NB4 (cell line): ENCODE measurements around the gene PIP5K1B.

ENCODE experiments used
- DNase-seq: peaks from one replicate; pipeline ENCODE4 v3.0.0; 2010; ENCODE audit warnings: low read depth
- H3K4me3 ChIP-seq: one replicate; pipeline ENCODE4 v1.5.1; 2011; ENCODE audit warnings: mild to moderate bottlenecking, low read depth, low read length, moderate library complexity
- CTCF ChIP-seq: IDR thresholded peaks from one replicate; pipeline ENCODE4 v1.5.1; 2012; ENCODE audit warnings: low read depth, low read length
- MAX ChIP-seq: IDR thresholded peaks from 2 replicates; pipeline ENCODE4 v1.6.1; 2011; ENCODE audit warnings: low read depth, low read length
- MYC ChIP-seq: IDR thresholded peaks from 2 replicates; pipeline ENCODE4 v1.6.1; 2011; ENCODE audit warnings: low read depth, low read length
- POLR2A ChIP-seq: IDR thresholded peaks from 2 replicates; pipeline ENCODE4 v1.6.1; 2011; ENCODE audit warnings: mild to moderate bottlenecking; ENCODE audit not compliant: insufficient read length; ENCODE audit errors: extremely low read depth

The PIP5K1B gene

GRCh38 chr9:68672625-68673024, 32.4 kb upstream of the PIP5K1B start:
- no peak for TF ChIP-seq MAX
- H3K4me3 ChIP-seq: no peak overlapping the region
- DNase-seq: no peak

- H3K4me3 ChIP-seq: no peak overlapping the region
- TF ChIP-seq MAX (no peak), CTCF (peak; percentile 3)
- DNase-seq: peak; percentile 2
These were observed 26.6 kb upstream of the PIP5K1B start for GRCh38 chr9:68678430-68678829.

- H3K4me3 ChIP-seq: no peak overlapping the region
- no peak for DNase-seq
- TF ChIP-seq POLR2A (no peak), MYC (no peak), CTCF (no peak), MAX (no peak)
These were observed 21.6 kb upstream of the PIP5K1B start for GRCh38 chr9:68683433-68683832.

- no peak for DNase-seq
These were observed 19.8 kb upstream of the PIP5K1B start for GRCh38 chr9:68685213-68685612.

GRCh38 chr9:68685770-68686169, 19.3 kb upstream of the PIP5K1B start:
- DNase-seq: peak; percentile 36
- no peak for TF ChIP-seq MYC
- 0 out of 2 replicates have a peak, but pooled peaks have one; percentile 12 for TF ChIP-seq MAX
- peak; percentile 35 for TF ChIP-seq CTCF

More at GRCh38 chr9:68685213-68685612, 19.8 kb upstream of the PIP5K1B start:
- no peak overlapping the region for H3K4me3 ChIP-seq
- no peak for TF ChIP-seq CTCF
- no peak for TF ChIP-seq MAX
- TF ChIP-seq MYC: no peak
- no peak for TF ChIP-seq POLR2A

GRCh38 chr9:68690088-68690487, 15.0 kb upstream of the PIP5K1B start:
- H3K4me3 ChIP-seq: no peak overlapping the region
- TF ChIP-seq POLR2A: no peak
- TF ChIP-seq CTCF: no peak
- no peak for TF ChIP-seq MAX
- TF ChIP-seq MYC: no peak
- no peak for DNase-seq

More at GRCh38 chr9:68685770-68686169, 19.3 kb upstream of the PIP5K1B start:
- H3K4me3 ChIP-seq: no peak overlapping the region
